Endothelial cell of umbilical vein (primary cell): ENCODE data around the gene FLNB. TPM values are rescaled to one million over a fixed set of nuclear protein-coding genes. Genes with fewer than 3 reads are reported as not detected.

Experiments
- BruUV-seq: library from RNA; stranded (reverse); fragments of 400-500 nt; replicated peaks from 2 replicates; lab custom pipeline; 2021; lab: Mats Ljungman, UMichigan
- CTCF ChIA-PET: fragments of 300-600, 350-600 bp; sonication (Branson Sonifier 250); formaldehyde crosslinking; loops from one replicate; lab custom pipeline; 2021; ENCODE audit warnings: antibody characterized with exemption, inconsistent platforms; lab: Charles Lee
- POLR2A ChIA-PET: fragments of 300-600, 350-600 bp; sonication (Branson Sonifier 250); formaldehyde crosslinking; loops from one replicate; lab custom pipeline; 2021; ENCODE audit warnings: antibody characterized with exemption, inconsistent platforms; lab: Charles Lee
- DNase-seq: peaks from one replicate; pipeline ENCODE4 v3.0.0-alpha.2; 2011; ENCODE audit warnings: low read depth, low spot score
- FAIRE-seq: peaks from 2 replicates; lab custom pipeline; 2011; peaks lifted over from hg19 to GRCh38; lab: Jason Lieb, UNC
- H2AFZ ChIP-seq: 2 replicates; pipeline ENCODE4 v1.6.0; 2012; ENCODE audit warnings: low read depth, low read length, control low read depth, inconsistent platforms
- H3K27ac ChIP-seq: 2 replicates; pipeline ENCODE4 v1.5.1; 2011; ENCODE audit warnings: low read depth, mild to moderate bottlenecking, control low read depth, low read length, moderate library complexity; ENCODE audit not compliant: insufficient read depth
- H3K27me3 ChIP-seq, 2 experiments: 2 replicates each; pipeline versions ENCODE4 v1.6.0 to v1.6.1; 2011; ENCODE audit warnings: low read length in 2 of 2, mixed read lengths in 1 of 2; ENCODE audit not compliant: control insufficient read depth in 2 of 2, insufficient read depth in 2 of 2
- H3K36me3 ChIP-seq, 2 experiments: 2 replicates in 1 of 2; 3 replicates in 1 of 2; pipeline ENCODE4 v1.5.1; 2011; ENCODE audit warnings: low read length in 2 of 2, mild to moderate bottlenecking in 1 of 2, moderate library complexity in 1 of 2; ENCODE audit not compliant: control insufficient read depth in 2 of 2, insufficient read depth in 2 of 2; ENCODE audit errors: extremely low read depth in 1 of 2
- H3K4me1 ChIP-seq: 3 replicates; pipeline ENCODE4 v1.5.1; 2011; ENCODE audit warnings: mild to moderate bottlenecking, low read length; ENCODE audit not compliant: control insufficient read depth, insufficient read depth; ENCODE audit errors: extremely low read depth
- H3K4me2 ChIP-seq: 2 replicates; pipeline ENCODE4 v1.6.1; 2011; ENCODE audit warnings: low read length, control low read depth, mixed read lengths; ENCODE audit not compliant: insufficient read depth
- H3K4me3 ChIP-seq, 3 experiments: fragments of 200-600 bp in 1 of 3; sonication (generic), shearing (Covaris generic) in 1 of 3; replicated peaks in 1 of 3; 2 replicates each; pipeline ENCODE4 v1.5.1; 2011 to 2016; ENCODE audit warnings: control low read depth in 3 of 3, low read length in 3 of 3, mild to moderate bottlenecking in 2 of 3, inconsistent platforms in 1 of 3, low read depth in 1 of 3, moderate library complexity in 1 of 3; ENCODE audit not compliant: insufficient read depth in 1 of 3
- H3K79me2 ChIP-seq: 2 replicates; pipeline ENCODE4 v1.6.0; 2012; ENCODE audit warnings: low read length, inconsistent platforms; ENCODE audit not compliant: control insufficient read depth, insufficient read depth
- H3K9ac ChIP-seq: replicated peaks from 2 replicates; pipeline ENCODE3; 2011; ENCODE audit warnings: low read length, control low read depth; ENCODE audit not compliant: insufficient read depth; ENCODE audit errors: extremely low read depth
- H3K9me1 ChIP-seq: replicated peaks from 3 replicates; pipeline ENCODE4 v1.6.0; 2011; ENCODE audit warnings: mild to moderate bottlenecking, low read length; ENCODE audit not compliant: control insufficient read depth, insufficient read depth; ENCODE audit errors: extremely low read depth
- H3K9me3 ChIP-seq: replicated peaks from 2 replicates; pipeline ENCODE4 v1.5.1; 2012; ENCODE audit warnings: low read length, inconsistent platforms; ENCODE audit not compliant: control insufficient read depth, insufficient read depth
- H4K20me1 ChIP-seq: replicated peaks from 2 replicates; pipeline ENCODE3; 2011; ENCODE audit warnings: mild to moderate bottlenecking, low read length; ENCODE audit not compliant: control insufficient read depth, insufficient read depth; ENCODE audit errors: extremely low read depth
- FOS ChIP-seq: IDR thresholded peaks from 2 replicates; pipeline ENCODE4 v1.6.1; 2011; ENCODE audit warnings: mild to moderate bottlenecking, low read length, moderate library complexity, borderline replicate concordance; ENCODE audit not compliant: insufficient read depth
- GATA2 ChIP-seq: IDR thresholded peaks from 2 replicates; pipeline ENCODE4 v1.7.0; 2011; ENCODE audit warnings: low read depth, mild to moderate bottlenecking, moderate library complexity, mixed read lengths, low read length; ENCODE audit not compliant: insufficient read length, insufficient read depth
- JUN ChIP-seq: IDR thresholded peaks from 2 replicates; pipeline ENCODE4 v1.6.1; 2011; ENCODE audit warnings: borderline replicate concordance, low read depth; ENCODE audit not compliant: insufficient read length, insufficient read depth
- MAX ChIP-seq: IDR thresholded peaks from 2 replicates; pipeline ENCODE4 v1.6.1; 2011; ENCODE audit not compliant: insufficient read depth, insufficient read length
- MYC ChIP-seq: IDR thresholded peaks from one replicate; pipeline ENCODE4 v1.6.1; 2011; ENCODE audit warnings: mild to moderate bottlenecking, low read depth, low read length
- dilution Hi-C: fragments of 300-500 bp; cut with MboI; formaldehyde crosslinking; loops from one replicate; pipeline ENCODE4 v1.15.0; 2019; ENCODE audit warnings: low sequenced_read_pairs; ENCODE audit not compliant: extremely low pct_ligation_motif_present
- intact Hi-C: fragments of 100-400 bp; cut with micrococcal nuclease; formaldehyde crosslinking; loops from one replicate; pipeline ENCODE4 v1.10.0; 2022
- polyA plus RNA-seq, 4 experiments: library from polyadenylated mRNA; depleted of rRNA in 3 of 4; stranded (reverse) in 3 of 4; unstranded in 1 of 4; fragments of >200 nt; gene quantifications; 2 replicates each; pipeline versions ENCODE4 v1.2.1 to v1.2.3, GENCODE V29; 2011 to 2012; ENCODE audit warnings: missing spikeins in 1 of 4
- total RNA-seq: library from RNA; stranded (reverse); gene quantifications from 2 replicates; pipeline ENCODE4 v1.2.3, GENCODE V29; 2021
- TF ChIP-seq, protein P1 (sequence below), 2 donors: IDR thresholded peaks; 1 replicate in 1 of 2; 2 replicates in 1 of 2; pipeline ENCODE4 v1.5.1; 2011; ENCODE audit warnings: low read length in 2 of 2, mild to moderate bottlenecking in 2 of 2, moderate library complexity in 2 of 2, control low read depth in 1 of 2, inconsistent platforms in 1 of 2, low read depth in 1 of 2; ENCODE audit not compliant: insufficient read depth in 1 of 2; ENCODE audit errors: extremely low read depth in 1 of 2

Gene FLNB
- total and polyA plus RNA-seq, 2 donors (not counting 3 experiments of a cell fraction or from before 2014, with no cell fraction given) = 479 to 670 TPM

GRCh38 chr3:58105196-58105595, 97.0 kb downstream of the FLNB start:
- H3K4me2 ChIP-seq = no peak overlapping the region
- dilution Hi-C loops = no loop called here
- H4K20me1 ChIP-seq = no peaks in the 10 kb centered on the region
- TF ChIP-seq JUN = no peak
- peaks cover 67 to 77% of the 10 kb centered on the region in 2 experiments for H3K36me3 ChIP-seq
- intact Hi-C loops = no loop called here
- no TSS peak for BruUV-seq
- no peaks in the 10 kb centered on the region for H3K27me3 ChIP-seq
- H3K79me2 ChIP-seq = peaks cover 50% of the 10 kb centered on the region
- H3K4me1 ChIP-seq = no peaks in the 10 kb centered on the region
- ChIA-PET CTCF (interaction anchor here (1.4 kb wide), 1 partner anchor 11 kb away, joined by 3 read pairs; no protein-coding TSS in a partner anchor), POLR2A (no interaction called here)
- no peak overlapping the region for H3K9ac ChIP-seq
- H2AFZ ChIP-seq = no peak overlapping the region
- DNase-seq = no peak
- no peaks in the 10 kb centered on the region for H3K9me1 ChIP-seq
- no peak overlapping the region for H3K27ac ChIP-seq
- FAIRE-seq = no peak
- H3K4me3 ChIP-seq = no peak overlapping the region
- H3K9me3 ChIP-seq = no peaks in the 10 kb centered on the region

DNA sequence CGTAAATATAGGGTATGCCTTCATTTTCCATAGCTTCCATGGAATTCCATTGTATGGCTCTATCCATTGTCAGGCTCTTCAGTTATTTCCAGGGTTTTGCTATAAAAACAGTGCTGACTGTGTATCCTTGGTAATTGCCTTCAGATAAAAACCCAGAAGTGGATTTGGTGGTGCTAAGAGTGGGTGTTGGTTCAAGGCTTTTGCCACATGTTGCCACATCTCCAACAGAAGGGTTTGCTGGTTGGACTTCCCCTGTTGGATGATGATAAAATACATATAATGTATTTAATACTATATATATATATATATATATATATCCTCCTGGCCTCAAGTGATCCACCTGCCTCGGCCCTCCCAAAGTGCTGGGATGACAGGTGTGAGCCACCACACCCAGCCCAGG, 97.8 kb downstream of the FLNB start:
- DNase-seq (no peak), FAIRE-seq (no peak)
- CTCF ChIA-PET = interaction anchor here (1.4 kb wide), 1 partner anchor 10 kb away, joined by 3 read pairs; no protein-coding TSS in a partner anchor
- no peaks in the 10 kb centered on the region for H4K20me1 ChIP-seq
- no peak overlapping the region for H3K9ac ChIP-seq
- H3K27ac ChIP-seq = no peak overlapping the region
- no peak overlapping the region for H2AFZ ChIP-seq
- no peaks in the 10 kb centered on the region for H3K27me3 ChIP-seq
- H3K9me3 ChIP-seq = no peaks in the 10 kb centered on the region
- no peak overlapping the region for H3K4me3 ChIP-seq
- no peak for TF ChIP-seq FOS
- TF ChIP-seq, protein P1, sequence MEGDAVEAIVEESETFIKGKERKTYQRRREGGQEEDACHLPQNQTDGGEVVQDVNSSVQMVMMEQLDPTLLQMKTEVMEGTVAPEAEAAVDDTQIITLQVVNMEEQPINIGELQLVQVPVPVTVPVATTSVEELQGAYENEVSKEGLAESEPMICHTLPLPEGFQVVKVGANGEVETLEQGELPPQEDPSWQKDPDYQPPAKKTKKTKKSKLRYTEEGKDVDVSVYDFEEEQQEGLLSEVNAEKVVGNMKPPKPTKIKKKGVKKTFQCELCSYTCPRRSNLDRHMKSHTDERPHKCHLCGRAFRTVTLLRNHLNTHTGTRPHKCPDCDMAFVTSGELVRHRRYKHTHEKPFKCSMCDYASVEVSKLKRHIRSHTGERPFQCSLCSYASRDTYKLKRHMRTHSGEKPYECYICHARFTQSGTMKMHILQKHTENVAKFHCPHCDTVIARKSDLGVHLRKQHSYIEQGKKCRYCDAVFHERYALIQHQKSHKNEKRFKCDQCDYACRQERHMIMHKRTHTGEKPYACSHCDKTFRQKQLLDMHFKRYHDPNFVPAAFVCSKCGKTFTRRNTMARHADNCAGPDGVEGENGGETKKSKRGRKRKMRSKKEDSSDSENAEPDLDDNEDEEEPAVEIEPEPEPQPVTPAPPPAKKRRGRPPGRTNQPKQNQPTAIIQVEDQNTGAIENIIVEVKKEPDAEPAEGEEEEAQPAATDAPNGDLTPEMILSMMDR (IDR thresholded peaks at IDR 0.05; ENCODE audit: extremely low read depth in 1 of 2, insufficient read depth in 1 of 2, low read depth in 1 of 2, low read length in 2 of 2) = no peak
- TF ChIP-seq JUN = no peak
- no peak for TF ChIP-seq MYC
- TF ChIP-seq MAX = no peak
- no peak for TF ChIP-seq GATA2
- dilution Hi-C loops = no loop called here
- BruUV-seq = no TSS peak
- H3K4me2 ChIP-seq = no peak overlapping the region
- H3K9me1 ChIP-seq = no peaks in the 10 kb centered on the region
- H3K36me3 ChIP-seq = peaks cover 64 to 75% of the 10 kb centered on the region in 2 experiments
- POLR2A ChIA-PET = no interaction called here
- intact Hi-C loops = no loop called here
- H3K4me1 ChIP-seq = no peaks in the 10 kb centered on the region
- peaks cover 51% of the 10 kb centered on the region for H3K79me2 ChIP-seq
